Suprapubic skin (tissue), 4 donors: ENCODE results near the gene ADGRD1. TPM values are rescaled to one million over a fixed set of nuclear protein-coding genes. Genes with fewer than 3 reads are reported as not detected.
"Not testable (repeated sequence)": the region's sequence is repeated elsewhere in the genome, so short reads cannot be mapped to it uniquely, and the experiment has no call there.

ENCODE experiments used
- DNase-seq, 2 donors: peaks; one replicate each; pipeline ENCODE4 v3.0.0-alpha.2; 2019; ENCODE audit warnings: low spot score in 2 of 2
- H3K27ac ChIP-seq: fragments of 200-600 bp; sonication (generic); one replicate; pipeline ENCODE4 v1.5.1; 2019
- H3K27me3 ChIP-seq: fragments of 200-600 bp; sonication (generic); one replicate; pipeline ENCODE4 v1.5.1; 2019
- H3K36me3 ChIP-seq: fragments of 200-600 bp; sonication (generic); one replicate; pipeline ENCODE4 v1.5.1; 2019
- H3K4me1 ChIP-seq: fragments of 200-600 bp; sonication (generic); one replicate; pipeline ENCODE4 v1.5.1; 2019
- H3K4me3 ChIP-seq: fragments of 200-600 bp; sonication (generic); one replicate; pipeline ENCODE4 v1.5.1; 2019; ENCODE audit warnings: mild to moderate bottlenecking
- H3K9me3 ChIP-seq: fragments of 200-600 bp; sonication (generic); one replicate; pipeline ENCODE4 v1.5.1; 2019
- EP300 ChIP-seq: sonication (generic); formaldehyde crosslinking; IDR thresholded peaks from one replicate; pipeline ENCODE4 v1.6.1; 2017; ENCODE audit warnings: antibody characterized with exemption
- POLR2A ChIP-seq, 2 donors: fragments of 450-650 bp; IDR thresholded peaks; one replicate each; pipeline ENCODE4 v1.6.1; 2017; ENCODE audit warnings: antibody characterized with exemption in 2 of 2, mild to moderate bottlenecking in 2 of 2, moderate library complexity in 2 of 2
- POLR2AphosphoS5 ChIP-seq, 3 donors: sonication (generic); formaldehyde crosslinking; IDR thresholded peaks; one replicate each; pipeline ENCODE4 v1.6.1; 2017; ENCODE audit warnings: antibody characterized with exemption in 3 of 3
- WGBS: methylation state at CpG from one replicate; pipeline ENCODE4 v1.1.5; 2018; 5-methylcytosine and 5-hydroxymethylcytosine counted together
- total RNA-seq, 4 donors: library from RNA; depleted of rRNA; stranded (reverse); fragments of >200 nt; gene quantifications; one replicate each; pipeline ENCODE4 v1.1.0, GENCODE V29; 2016
- TF ChIP-seq, protein P1 (sequence below), 2 donors: fragments of 200-600 bp in 1 of 2; fragments of 450-650 bp in 1 of 2; sonication (generic) in 1 of 2; IDR thresholded peaks; one replicate each; pipeline ENCODE4 v1.5.1; 2016 to 2019; ENCODE audit warnings: antibody characterized with exemption in 2 of 2, mild to moderate bottlenecking in 1 of 2, moderate library complexity in 1 of 2

Gene ADGRD1
- 10 to 100 TPM in 2 of 4 donors, 1 to 10 TPM in 2; 4.2 to 12.4 (median 10.4) TPM for total RNA-seq

GRCh38 chr12:130953771-130954543 lies at the start of gene ADGRD1:
Gene ADGRD1, plus strand, starts transcription at chr12:130953907. Its CDS starts 559 bp downstream, at chr12:130954466.
- Histone ChIP-seq H3K4me1 (peaks cover 13% of the 10 kb centered on the region), H3K4me3 (peak within 1 kb of the TSS; percentile 48), H3K27ac (peak within 1 kb of the TSS; percentile 76), H3K27me3 (peaks cover 21% of the 10 kb centered on the region), H3K36me3 (no peaks in the 10 kb centered on the region), H3K9me3 (no peaks in the 10 kb centered on the region)
- 10% methylated on average over 24 of the region's 24 CpGs for WGBS
- DNase-seq, result no peak
- peak in 1 of 3 donors; percentile 41 for TF ChIP-seq POLR2AphosphoS5 (IDR thresholded peaks at IDR 0.05)
- TF ChIP-seq, protein P1, sequence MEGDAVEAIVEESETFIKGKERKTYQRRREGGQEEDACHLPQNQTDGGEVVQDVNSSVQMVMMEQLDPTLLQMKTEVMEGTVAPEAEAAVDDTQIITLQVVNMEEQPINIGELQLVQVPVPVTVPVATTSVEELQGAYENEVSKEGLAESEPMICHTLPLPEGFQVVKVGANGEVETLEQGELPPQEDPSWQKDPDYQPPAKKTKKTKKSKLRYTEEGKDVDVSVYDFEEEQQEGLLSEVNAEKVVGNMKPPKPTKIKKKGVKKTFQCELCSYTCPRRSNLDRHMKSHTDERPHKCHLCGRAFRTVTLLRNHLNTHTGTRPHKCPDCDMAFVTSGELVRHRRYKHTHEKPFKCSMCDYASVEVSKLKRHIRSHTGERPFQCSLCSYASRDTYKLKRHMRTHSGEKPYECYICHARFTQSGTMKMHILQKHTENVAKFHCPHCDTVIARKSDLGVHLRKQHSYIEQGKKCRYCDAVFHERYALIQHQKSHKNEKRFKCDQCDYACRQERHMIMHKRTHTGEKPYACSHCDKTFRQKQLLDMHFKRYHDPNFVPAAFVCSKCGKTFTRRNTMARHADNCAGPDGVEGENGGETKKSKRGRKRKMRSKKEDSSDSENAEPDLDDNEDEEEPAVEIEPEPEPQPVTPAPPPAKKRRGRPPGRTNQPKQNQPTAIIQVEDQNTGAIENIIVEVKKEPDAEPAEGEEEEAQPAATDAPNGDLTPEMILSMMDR (IDR thresholded peaks at IDR 0.05), result no peak
- TF ChIP-seq POLR2A (IDR thresholded peaks at IDR 0.05), result peak in 1 of 2 donors; percentile 78
- TF ChIP-seq EP300, result no peak

DNA sequence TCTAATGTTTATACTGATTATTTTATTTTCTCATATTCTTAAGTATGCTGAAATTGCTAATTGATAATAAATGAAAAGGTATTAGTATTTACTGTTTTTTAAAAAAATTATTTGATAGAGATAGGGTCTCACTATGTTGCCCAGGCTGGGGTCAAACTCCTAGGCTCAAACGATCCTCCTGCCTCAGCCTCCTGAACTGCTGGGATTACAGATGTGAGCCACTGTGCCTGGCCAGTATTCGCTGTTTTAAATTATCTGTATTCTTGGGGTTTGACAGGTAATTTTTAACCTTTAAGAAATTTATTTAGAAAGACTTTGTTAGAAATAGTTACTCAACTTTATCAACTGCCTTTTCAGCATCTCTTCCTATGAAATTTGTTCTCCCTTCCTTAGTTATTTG lies 49.6 kb upstream of the ADGRD1 start:
- no peaks in the 10 kb centered on the region for H3K36me3 ChIP-seq
- H3K27ac ChIP-seq, result no peak overlapping the region
- H3K4me3 ChIP-seq, result no peak overlapping the region
- TF ChIP-seq POLR2A (IDR thresholded peaks at IDR 0.05), result no peak
- no peaks in the 10 kb centered on the region for H3K9me3 ChIP-seq
- no peak for DNase-seq
- WGBS, result 88% methylated on average over 2 of the region's 2 CpGs
- no peaks in the 10 kb centered on the region for H3K4me1 ChIP-seq
- H3K27me3 ChIP-seq, result no peaks in the 10 kb centered on the region

DNA sequence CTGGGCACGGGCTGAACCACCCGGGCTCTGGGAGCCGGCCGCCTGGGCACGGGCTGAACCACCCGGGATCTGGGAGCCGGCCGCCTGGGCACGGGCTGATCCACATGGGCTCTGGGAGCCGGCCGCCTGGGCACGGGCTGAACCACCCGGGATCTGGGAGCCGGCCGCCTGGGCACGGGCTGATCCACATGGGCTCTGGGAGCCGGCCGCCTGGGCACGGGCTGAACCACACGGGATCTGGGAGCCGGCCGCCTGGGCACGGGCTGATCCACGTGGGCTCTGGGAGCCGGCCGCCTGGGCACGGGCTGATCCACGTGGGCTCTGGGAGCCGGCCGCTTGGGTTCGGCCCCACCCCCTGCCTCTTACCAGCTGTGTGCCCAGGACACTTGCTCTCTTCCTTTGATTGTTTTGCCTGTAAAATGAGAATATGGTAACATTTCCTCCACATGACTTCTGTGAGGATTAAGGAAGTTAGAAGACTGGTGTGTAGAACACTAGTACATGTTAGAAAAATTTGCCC lies 48.7 kb upstream of the ADGRD1 start:
- H3K36me3 ChIP-seq, H3K27me3 ChIP-seq, H3K27ac ChIP-seq, DNase-seq, H3K4me3 ChIP-seq, H3K4me1 ChIP-seq, H3K9me3 ChIP-seq: not testable (repeated sequence)
- WGBS, result 88% methylated on average over 5 of the region's 31 CpGs

GRCh38 chr12:130909111-130909510 lies 44.6 kb upstream of the ADGRD1 start:
- no peaks in the 10 kb centered on the region for H3K4me1 ChIP-seq
- H3K27me3 ChIP-seq, result peaks cover 8% of the 10 kb centered on the region
- peaks cover 7% of the 10 kb centered on the region for H3K9me3 ChIP-seq
- H3K36me3 ChIP-seq, result no peaks in the 10 kb centered on the region
- TF ChIP-seq, protein P1 (IDR thresholded peaks at IDR 0.05), result no peak
- TF ChIP-seq EP300, result no peak
- no peak for TF ChIP-seq POLR2A (IDR thresholded peaks at IDR 0.05)
- no peak for TF ChIP-seq POLR2AphosphoS5 (IDR thresholded peaks at IDR 0.05)
- H3K27ac ChIP-seq, result no peak overlapping the region
- 86% methylated on average over 4 of the region's 4 CpGs for WGBS
- no peak for DNase-seq
- no peak overlapping the region for H3K4me3 ChIP-seq

DNA sequence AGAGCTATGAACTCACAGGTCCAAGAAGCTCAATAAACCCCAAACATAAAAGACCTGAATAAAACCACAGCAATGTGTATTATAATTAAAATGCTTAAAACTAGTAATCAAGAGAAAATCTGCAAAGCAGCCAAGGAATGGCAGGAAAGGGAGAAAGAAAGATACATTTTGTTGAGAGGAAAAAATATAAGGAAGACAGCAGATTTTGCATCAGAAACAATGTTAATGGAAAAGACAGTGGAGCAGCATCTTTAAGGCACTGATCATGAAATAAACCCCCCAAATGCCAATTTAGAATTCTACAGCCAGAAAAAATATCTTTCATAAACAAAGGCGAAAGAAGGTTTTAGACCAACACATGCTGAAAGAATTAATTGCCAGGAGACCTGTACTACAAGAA lies 42.5 kb upstream of the ADGRD1 start:
- H3K4me1 ChIP-seq, result peaks cover 3% of the 10 kb centered on the region
- DNase-seq, result no peak
- H3K4me3 ChIP-seq, result no peak overlapping the region
- peaks cover 7% of the 10 kb centered on the region for H3K9me3 ChIP-seq
- H3K36me3 ChIP-seq, result no peaks in the 10 kb centered on the region
- WGBS, result 43% methylated on average over 1 of the region's 1 CpG
- H3K27ac ChIP-seq, result no peak overlapping the region
- H3K27me3 ChIP-seq, result peaks cover 16% of the 10 kb centered on the region
- TF ChIP-seq POLR2AphosphoS5 (IDR thresholded peaks at IDR 0.05) (no peak), POLR2A (IDR thresholded peaks at IDR 0.05) (no peak), EP300 (no peak)
- TF ChIP-seq, protein P1 (IDR thresholded peaks at IDR 0.05), result no peak

GRCh38 chr12:130911933-130912332 lies 41.8 kb upstream of the ADGRD1 start:
- H3K27ac ChIP-seq, result no peak overlapping the region
- TF ChIP-seq POLR2AphosphoS5 (IDR thresholded peaks at IDR 0.05) (no peak), POLR2A (IDR thresholded peaks at IDR 0.05) (no peak), EP300 (no peak)
- TF ChIP-seq, protein P1 (IDR thresholded peaks at IDR 0.05), result no peak
- H3K4me3 ChIP-seq, result no peak overlapping the region

More at GRCh38 chr12:130911933-130912332, 41.8 kb upstream of the ADGRD1 start:
- peaks cover 7% of the 10 kb centered on the region for H3K9me3 ChIP-seq
- DNase-seq, result no peak
- H3K36me3 ChIP-seq, result no peaks in the 10 kb centered on the region
- H3K27me3 ChIP-seq, result peaks cover 23% of the 10 kb centered on the region
- H3K4me1 ChIP-seq, result peaks cover 6% of the 10 kb centered on the region
